ENCODE data around the gene OR2A25.

OR2A25 gene

DNA sequence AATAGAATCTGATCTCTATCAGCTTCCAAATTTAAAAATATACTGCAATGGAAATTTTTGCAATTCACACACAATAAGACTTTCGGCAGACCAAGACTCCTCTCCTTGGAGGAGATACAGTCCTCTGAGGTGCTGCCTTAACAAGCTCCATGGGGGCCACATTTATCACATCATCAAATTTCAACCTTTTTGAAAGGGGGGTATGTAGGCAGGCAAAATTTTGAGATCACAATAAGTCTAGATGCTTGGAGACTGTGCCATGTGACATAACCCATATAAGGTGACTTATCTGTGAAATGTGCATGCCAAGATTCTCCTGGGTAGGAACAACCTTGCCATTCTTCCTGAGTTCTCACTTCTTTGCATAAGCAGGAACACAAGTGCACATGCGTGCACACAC lies 16.4 kb downstream of the OR2A25 start, which contains the start of gene OR2A12:
OR2A12 (plus strand) TSS at position 301 of the 400 bp plus-strand sequence. CDS start 8,830 bp downstream, outside the sequence.
- no peak for DNase-seq

DNA sequence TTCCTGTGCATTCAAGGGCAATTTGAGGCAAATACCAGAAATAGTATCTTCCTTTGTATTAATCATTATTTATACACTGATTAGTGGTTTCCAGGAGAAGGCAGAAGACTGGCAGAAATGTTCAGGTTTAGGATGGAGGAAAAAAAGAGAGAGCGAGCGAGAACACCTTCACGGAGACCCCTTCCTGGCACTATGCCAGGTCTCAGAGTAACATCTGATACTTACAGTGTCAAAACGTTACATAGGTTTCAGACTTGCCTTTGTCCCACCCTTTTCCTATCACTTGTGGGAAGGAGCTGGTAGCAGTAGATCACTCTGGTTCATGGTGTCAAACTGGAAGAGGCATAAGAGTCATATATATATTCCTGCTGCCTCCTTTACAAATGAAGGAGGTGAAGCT lies 17.1 kb downstream of the OR2A25 start:
- DNase-seq: no peak

DNA sequence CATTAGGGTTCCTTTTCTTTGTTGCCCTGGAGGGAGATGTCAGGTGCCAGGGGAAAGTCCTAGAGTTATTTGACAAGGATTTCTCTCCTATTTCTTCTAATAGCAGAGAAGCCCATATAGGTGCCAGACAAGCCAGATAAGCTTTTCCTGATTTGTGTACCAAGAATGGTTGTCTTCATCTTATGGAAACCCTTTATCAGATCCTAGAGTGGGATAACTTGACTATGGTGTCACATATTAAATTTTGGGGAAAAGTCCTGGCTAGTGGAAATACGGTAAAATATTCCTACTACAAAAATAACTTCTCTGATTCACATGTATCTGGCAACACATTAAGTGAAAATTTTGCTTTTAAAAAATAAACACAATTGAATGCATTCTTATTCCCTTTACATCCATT lies 17.6 kb downstream of the OR2A25 start:
- DNase-seq: no peak

DNA sequence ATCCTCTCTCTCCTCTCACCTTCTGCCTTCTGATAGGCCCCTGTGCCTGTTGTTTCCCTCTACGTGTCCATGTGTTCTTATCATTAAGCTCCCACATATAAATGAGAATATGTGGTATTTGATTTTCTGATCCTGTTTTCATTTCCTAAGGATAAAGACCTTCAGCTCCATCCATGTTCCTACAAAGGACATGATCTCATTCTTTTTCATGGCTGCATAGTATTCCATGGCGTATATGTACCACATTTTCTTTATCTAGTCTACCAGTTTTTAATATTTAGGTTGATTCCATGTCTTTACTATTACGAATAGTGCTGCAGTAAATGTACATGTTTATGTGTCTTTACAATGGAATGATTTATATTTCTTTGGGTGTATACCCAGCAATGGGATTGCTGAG lies 21.1 kb downstream of the OR2A25 start:
- DNase-seq: no peak

DNA sequence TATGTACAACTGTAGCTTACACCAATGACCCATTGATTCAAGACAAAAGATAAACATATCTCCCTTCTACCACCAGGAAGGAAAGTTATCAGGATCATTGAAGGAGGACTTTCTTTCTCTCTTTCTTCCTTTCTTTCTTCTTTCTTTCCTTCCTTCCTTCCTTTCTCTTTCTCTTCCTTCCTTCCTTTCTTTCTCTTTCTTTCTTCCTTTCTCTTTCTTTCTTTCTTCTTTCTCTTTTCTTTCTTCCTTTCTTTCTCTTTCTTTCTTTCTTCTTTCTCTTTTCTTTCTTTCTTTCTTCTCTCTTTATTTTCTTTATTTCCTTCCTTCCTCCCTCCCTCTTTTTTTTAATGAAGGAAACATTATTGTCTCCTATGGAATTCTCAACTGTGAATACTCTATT lies 29.2 kb downstream of the OR2A25 start:
- DNase-seq: no peak

DNA sequence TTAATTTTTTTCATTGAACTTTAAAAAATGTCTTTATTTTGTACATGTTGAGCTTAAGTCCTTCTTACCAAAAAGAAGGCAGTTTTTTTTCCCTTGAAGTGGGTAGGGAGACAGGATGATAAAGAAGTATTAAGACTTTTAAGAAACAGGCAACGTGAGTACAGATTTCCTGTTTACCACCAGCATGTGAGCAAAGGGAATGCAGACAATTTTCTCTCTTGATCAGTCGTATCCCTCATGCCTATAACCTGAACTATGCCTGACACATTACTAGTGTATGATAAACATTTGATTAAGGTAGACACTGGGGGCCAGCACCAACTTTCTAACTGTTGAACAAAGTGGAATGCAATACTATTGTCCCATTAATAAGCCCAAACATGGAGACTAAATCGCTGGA lies 31.0 kb downstream of the OR2A25 start:
- no peak for DNase-seq

DNA sequence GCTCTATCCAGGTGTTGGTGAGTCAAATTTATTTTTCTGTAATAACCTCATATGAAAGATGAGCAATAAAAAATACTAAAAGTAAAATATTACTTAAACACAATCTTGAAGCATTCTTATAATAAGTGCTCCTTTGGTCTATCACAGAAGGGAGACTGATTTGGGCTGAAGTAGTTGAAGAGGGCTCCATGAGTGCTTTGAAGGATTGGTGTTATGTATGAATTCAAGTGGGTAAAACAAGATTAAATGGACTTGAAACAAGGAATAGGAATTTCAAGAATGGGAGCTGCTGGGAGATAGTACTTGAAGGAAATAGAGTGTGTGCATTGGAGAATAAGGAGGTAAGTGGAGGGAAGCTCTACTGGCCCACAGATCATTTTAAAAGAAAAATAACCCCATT lies 32.4 kb downstream of the OR2A25 start:
- no peak for DNase-seq

DNA sequence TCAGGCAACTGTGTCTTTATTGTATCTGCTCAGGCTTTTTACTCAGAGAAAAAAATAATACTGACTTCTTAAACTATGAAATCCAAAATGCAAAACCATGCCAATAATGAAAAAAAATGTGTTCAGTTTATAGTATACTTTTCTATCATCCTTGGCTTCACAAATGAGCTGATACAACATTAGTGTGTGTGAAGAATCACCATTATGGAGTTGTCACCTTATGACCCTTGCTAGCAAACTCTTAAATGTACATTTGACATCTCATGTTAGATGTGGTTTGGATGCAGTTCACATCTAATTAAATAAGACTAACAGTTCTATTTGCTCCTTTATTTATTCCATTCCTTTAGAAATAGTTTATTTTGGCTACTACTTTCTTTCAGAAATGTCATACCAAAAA lies 35.6 kb downstream of the OR2A25 start:
- no peak for DNase-seq

DNA sequence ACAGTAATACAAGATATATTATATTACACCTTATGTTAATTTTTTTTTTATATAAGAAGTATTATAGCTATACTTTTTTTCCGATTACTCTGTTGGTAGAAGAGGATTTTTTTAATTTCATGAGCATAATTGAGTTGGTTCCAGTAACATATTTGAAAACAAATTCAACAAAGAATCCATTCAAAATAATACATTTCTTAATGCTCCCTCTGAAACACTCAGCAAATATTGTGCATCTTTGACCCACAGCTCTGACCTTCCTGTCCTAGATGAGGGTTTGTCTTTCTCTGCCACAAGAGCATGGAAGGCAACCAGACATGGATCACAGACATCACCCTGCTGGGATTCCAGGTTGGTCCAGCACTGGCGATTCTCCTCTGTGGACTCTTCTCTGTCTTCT lies 39.7 kb downstream of the OR2A25 start, which contains the start of gene OR2A2:
OR2A2 (plus strand) TSS at position 301 of the 400 bp plus-strand sequence; CDS start at position 301, 0 bp downstream.
- no peak for DNase-seq

DNA sequence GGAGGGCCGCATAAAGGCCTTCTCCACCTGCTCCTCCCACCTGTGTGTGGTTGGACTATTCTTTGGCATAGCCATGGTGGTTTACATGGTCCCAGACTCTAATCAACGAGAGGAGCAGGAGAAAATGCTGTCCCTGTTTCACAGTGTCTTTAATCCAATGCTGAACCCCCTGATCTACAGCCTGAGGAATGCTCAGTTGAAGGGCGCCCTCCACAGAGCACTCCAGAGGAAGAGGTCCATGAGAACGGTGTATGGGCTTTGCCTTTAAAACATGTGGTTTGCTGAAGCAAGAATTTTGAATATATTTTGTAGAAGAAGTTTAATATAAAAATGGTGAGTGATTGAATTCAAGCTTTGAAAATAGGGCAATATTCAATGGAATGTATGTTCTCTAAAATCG lies 40.7 kb downstream of the OR2A25 start:
- no peak for DNase-seq

DNA sequence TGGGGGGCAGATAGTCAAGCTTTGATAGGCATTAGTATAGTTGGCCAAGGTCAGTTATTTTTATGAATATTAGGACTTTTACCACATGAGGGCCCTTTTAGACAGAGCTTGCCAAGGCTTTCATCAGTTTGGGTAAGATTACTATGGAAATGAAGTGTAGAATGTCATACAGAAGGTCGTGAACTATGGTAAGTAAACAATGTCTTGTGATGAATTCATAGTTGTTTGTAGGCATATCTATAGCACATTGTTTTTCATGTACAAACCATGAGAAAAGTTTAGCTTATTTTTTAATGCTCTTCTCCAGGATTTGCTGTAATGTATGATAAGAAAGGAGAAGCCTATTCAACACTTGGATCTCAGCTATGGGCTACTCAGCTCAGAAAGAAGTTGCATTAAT lies 44.0 kb downstream of the OR2A25 start:
- DNase-seq: no peak

DNA sequence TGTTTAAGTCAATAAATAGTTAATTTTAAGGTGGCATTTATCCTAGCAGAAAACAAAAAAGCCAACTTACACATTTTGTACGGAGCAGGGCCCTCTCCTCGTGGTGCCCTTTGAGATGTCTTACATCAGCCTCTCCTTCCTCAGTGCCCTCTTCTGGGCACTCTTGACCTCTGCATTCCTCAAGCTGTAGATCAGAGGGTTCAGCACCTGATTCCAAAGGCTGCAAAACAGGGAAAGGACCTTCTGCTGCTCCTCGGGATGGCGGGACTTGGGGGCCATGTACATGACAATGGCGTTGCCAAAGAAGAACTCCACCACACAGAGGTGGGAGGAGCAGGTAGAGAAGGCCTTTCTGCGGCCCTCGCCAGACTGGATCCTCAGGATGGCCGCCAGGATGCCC lies 48.7 kb downstream of the OR2A25 start:
- DNase-seq: no peak

DNA sequence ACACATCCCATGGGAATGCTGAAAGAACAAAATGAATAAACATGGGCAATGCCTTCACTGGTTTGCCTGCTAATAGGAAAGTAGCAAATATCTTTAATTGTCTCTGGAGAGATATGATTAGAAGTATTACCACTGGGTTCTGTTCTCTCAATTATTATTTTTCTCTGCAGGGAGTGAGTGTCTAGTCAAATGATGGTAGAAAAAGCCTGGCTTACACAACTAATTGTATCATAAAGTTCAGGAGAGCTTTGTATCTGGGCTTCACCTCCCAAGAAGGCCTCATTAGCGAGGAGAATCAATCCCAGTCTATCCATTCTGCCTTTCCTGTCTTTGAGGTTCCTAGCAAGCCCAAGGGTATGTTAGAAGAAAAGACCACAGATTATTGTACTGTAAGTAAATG lies 53.3 kb downstream of the OR2A25 start, which contains the start of gene OR2A14:
OR2A14 (plus strand) TSS at position 301 of the 400 bp plus-strand sequence. CDS start 5,937 bp downstream, outside the sequence.
- no peak for DNase-seq

Measured in NCI-H526 (cell line).